NCI-H1930 (cell line): ENCODE measurements around the gene HTR1B.

ENCODE experiments used
- DNase-seq, 2 experiments: peaks; one replicate each; lab custom pipeline; 2025; lab: John Stamatoyannopoulos, UW

The HTR1B gene

GRCh38 chr6:77456531-77457248 lies 6.6 kb downstream of the HTR1B start:
- no peak for DNase-seq

- DNase-seq: no peak
Measured at GRCh38 chr6:77455271-77455670, 8.0 kb downstream of the HTR1B start.

GRCh38 chr6:77454386-77454785 lies 8.9 kb downstream of the HTR1B start:
- no peak for DNase-seq

- no peak for DNase-seq
Measured at GRCh38 chr6:77451466-77451865, 11.8 kb downstream of the HTR1B start.

- no peak for DNase-seq
Measured at GRCh38 chr6:77450924-77451323, 12.4 kb downstream of the HTR1B start.

GRCh38 chr6:77448546-77448945 lies 14.7 kb downstream of the HTR1B start:
- no peak for DNase-seq

- DNase-seq: no peak
Measured at GRCh38 chr6:77447254-77447653, 16.0 kb downstream of the HTR1B start.

GRCh38 chr6:77446249-77446648 lies 17.0 kb downstream of the HTR1B start:
- DNase-seq: no peak

- DNase-seq: no peak
Measured at GRCh38 chr6:77445214-77445613, 18.1 kb downstream of the HTR1B start.

- no peak for DNase-seq
Measured at GRCh38 chr6:77440206-77440976, 22.9 kb downstream of the HTR1B start.

GRCh38 chr6:77433888-77434287 lies 29.4 kb downstream of the HTR1B start:
- DNase-seq: no peak

GRCh38 chr6:77430504-77430903 lies 32.8 kb downstream of the HTR1B start:
- DNase-seq: no peak

GRCh38 chr6:77425671-77426070 lies 37.6 kb downstream of the HTR1B start:
- DNase-seq: no peak

GRCh38 chr6:77425216-77425615 lies 38.1 kb downstream of the HTR1B start:
- DNase-seq: no peak

- no peak for DNase-seq
Measured at GRCh38 chr6:77424761-77425160, 38.5 kb downstream of the HTR1B start.

- DNase-seq: no peak
Measured at GRCh38 chr6:77416839-77417238, 46.5 kb downstream of the HTR1B start.

GRCh38 chr6:77415706-77416105 lies 47.6 kb downstream of the HTR1B start:
- DNase-seq: no peak
